Coronary artery (tissue), 2 donors: ENCODE measurements around the gene MYH7B.

Source experiments
- DNase-seq: peaks from one replicate; pipeline ENCODE4 v3.0.0-alpha.2; 2017; ENCODE audit warnings: low spot score
- H3K27ac ChIP-seq, 2 donors: fragments of 200-600 bp; sonication (generic); one replicate each; pipeline ENCODE4 v1.5.1; 2016 to 2019
- H3K4me3 ChIP-seq: fragments of 200-600 bp; sonication (generic); 2 replicates; pipeline ENCODE4 v1.5.1; 2016; ENCODE audit warnings: mild to moderate bottlenecking, moderate library complexity
- TF ChIP-seq, protein P1 (sequence below): fragments of 200-600 bp; sonication (generic); IDR thresholded peaks from one replicate; pipeline ENCODE4 v1.5.1; 2019; ENCODE audit warnings: antibody characterized with exemption

The MYH7B gene

GRCh38 chr20:34921436-34921835, 34.2 kb upstream of the MYH7B start:
- peak overlapping the region in 1 of 2 donors; percentile 89 for H3K27ac ChIP-seq
- TF ChIP-seq, protein P1, sequence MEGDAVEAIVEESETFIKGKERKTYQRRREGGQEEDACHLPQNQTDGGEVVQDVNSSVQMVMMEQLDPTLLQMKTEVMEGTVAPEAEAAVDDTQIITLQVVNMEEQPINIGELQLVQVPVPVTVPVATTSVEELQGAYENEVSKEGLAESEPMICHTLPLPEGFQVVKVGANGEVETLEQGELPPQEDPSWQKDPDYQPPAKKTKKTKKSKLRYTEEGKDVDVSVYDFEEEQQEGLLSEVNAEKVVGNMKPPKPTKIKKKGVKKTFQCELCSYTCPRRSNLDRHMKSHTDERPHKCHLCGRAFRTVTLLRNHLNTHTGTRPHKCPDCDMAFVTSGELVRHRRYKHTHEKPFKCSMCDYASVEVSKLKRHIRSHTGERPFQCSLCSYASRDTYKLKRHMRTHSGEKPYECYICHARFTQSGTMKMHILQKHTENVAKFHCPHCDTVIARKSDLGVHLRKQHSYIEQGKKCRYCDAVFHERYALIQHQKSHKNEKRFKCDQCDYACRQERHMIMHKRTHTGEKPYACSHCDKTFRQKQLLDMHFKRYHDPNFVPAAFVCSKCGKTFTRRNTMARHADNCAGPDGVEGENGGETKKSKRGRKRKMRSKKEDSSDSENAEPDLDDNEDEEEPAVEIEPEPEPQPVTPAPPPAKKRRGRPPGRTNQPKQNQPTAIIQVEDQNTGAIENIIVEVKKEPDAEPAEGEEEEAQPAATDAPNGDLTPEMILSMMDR, result no peak

GRCh38 chr20:34922654-34923381, 32.9 kb upstream of the MYH7B start:
- no peak for DNase-seq
- Histone ChIP-seq H3K4me3 (peak overlapping the region; percentile 3), H3K27ac (peak overlapping the region; percentile 4 to 89)
- TF ChIP-seq, protein P1, result no peak

More at GRCh38 chr20:34921436-34921835, 34.2 kb upstream of the MYH7B start:
- no peak for DNase-seq
- H3K4me3 ChIP-seq, result no peak overlapping the region

GRCh38 chr20:34923414-34923813, 32.3 kb upstream of the MYH7B start:
- TF ChIP-seq, protein P1, result no peak
- DNase-seq, result no peak
- H3K4me3 ChIP-seq, result no peak overlapping the region
- H3K27ac ChIP-seq, result peak overlapping the region; percentile 4 to 89

GRCh38 chr20:34925341-34925740, 30.3 kb upstream of the MYH7B start:
- H3K4me3 ChIP-seq, result no peak overlapping the region
- no peak overlapping the region for H3K27ac ChIP-seq
- no peak for DNase-seq
- TF ChIP-seq, protein P1, result no peak

DNA sequence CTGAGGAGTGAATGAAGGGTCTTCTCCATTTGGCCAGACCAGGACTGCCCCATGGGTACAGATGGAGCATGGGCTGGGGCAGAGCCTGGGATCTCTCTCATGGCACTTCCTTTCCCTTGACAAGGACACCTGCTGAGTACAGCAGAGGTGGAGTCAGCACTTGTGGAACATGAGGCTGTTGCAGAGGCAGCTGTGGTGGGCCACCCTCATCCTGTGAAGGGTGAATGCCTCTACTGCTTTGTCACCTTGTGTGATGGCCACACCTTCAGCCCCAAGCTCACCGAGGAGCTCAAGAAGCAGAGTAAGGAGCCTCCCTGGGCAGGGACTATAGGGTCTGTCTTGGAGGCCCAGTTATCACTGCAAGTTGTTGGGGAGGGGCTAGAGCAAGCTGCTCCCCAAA, 29.7 kb upstream of the MYH7B start:
- no peak overlapping the region for H3K27ac ChIP-seq
- DNase-seq, result no peak
- TF ChIP-seq, protein P1, result no peak
- H3K4me3 ChIP-seq, result no peak overlapping the region

DNA sequence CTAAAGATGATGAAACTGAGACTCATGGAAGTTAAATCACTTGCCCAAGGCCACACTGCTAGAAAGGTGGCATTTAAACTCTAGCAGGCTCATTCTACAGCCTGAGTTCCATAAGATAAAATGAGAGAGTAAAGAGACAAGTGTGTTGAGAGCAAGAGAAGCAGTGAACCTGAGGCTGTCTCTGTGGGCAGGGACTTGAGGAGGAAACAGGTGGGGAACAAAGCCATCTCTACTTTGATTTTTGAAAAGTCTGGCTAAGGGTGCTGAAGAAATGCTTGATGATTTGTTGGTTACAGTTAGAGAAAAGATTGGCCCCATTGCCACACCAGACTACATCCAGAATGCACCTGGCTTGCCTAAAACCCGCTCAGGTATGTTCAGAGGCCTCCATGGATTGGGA, 29.1 kb upstream of the MYH7B start:
- Histone ChIP-seq H3K27ac (peak overlapping the region in 1 of 2 donors; percentile 55), H3K4me3 (no peak overlapping the region)
- TF ChIP-seq, protein P1, result no peak
- DNase-seq, result no peak

- no peak overlapping the region for H3K4me3 ChIP-seq
- TF ChIP-seq, protein P1, result no peak
- H3K27ac ChIP-seq, result peak overlapping the region; percentile 9 to 13
- no peak for DNase-seq
Observed at GRCh38 chr20:34927736-34928135, 27.9 kb upstream of the MYH7B start.
